Muscle of leg (tissue), 11 donors: Measurements from ENCODE around the gene LGALS7B. TPM values are rescaled to one million over a fixed set of nuclear protein-coding genes. Genes with fewer than 3 reads are reported as not detected.
"Not testable (repeated sequence)": the region's sequence is repeated elsewhere in the genome, so short reads cannot be mapped to it uniquely, and the experiment has no call there.

Experiments used
- DNase-seq: peaks from one replicate; pipeline ENCODE4 v3.0.0; 2013
- H3K27ac ChIP-seq: one replicate; pipeline ENCODE4 v1.5.1; 2013; ENCODE audit warnings: mild to moderate bottlenecking, low read length, control low read depth
- H3K27me3 ChIP-seq: one replicate; pipeline ENCODE4 v1.6.1; 2013; ENCODE audit warnings: low read length; ENCODE audit not compliant: control insufficient read depth, insufficient read depth
- H3K36me3 ChIP-seq: one replicate; pipeline ENCODE4 v1.6.1; 2013; ENCODE audit warnings: low read length; ENCODE audit not compliant: control insufficient read depth, insufficient read depth
- H3K4me1 ChIP-seq: one replicate; pipeline ENCODE4 v1.6.1; 2013; ENCODE audit warnings: low read length; ENCODE audit not compliant: control insufficient read depth, insufficient read depth
- H3K4me3 ChIP-seq: one replicate; pipeline ENCODE4 v1.5.1; 2013; ENCODE audit warnings: low read length, control low read depth
- H3K9me3 ChIP-seq: replicated peaks from 2 replicates; pipeline ENCODE4 v1.6.1; 2013; ENCODE audit warnings: low read depth, low read length; ENCODE audit not compliant: control insufficient read depth
- WGBS: methylation state at CpG from one replicate; pipeline ENCODE4 v1.1.5; 2013; ENCODE audit warnings: missing lambda C conversion rate; ENCODE audit not compliant: insufficient coverage; 5-methylcytosine and 5-hydroxymethylcytosine counted together
- polyA plus RNA-seq, 8 donors: library from polyadenylated mRNA; unstranded; fragments of 120-200 nt; gene quantifications; one replicate each; pipeline versions ENCODE4 v1.2.1 to v1.2.3, GENCODE V29; 2013; ENCODE audit warnings: inconsistent platforms in 1 of 8, low replicate concordance in 1 of 8; ENCODE audit not compliant: insufficient read length in 8 of 8, insufficient read depth in 1 of 8
- total RNA-seq: library from RNA; stranded (reverse); fragments of 120-200 nt; gene quantifications from one replicate; pipeline ENCODE4 v1.2.4, GENCODE V29; 2013

LGALS7B gene
- total and polyA plus RNA-seq, 9 donors: 0.45 to 44.5 (median 1.2) TPM; not detected in 1

- Histone ChIP-seq H3K4me1 (peaks cover 8% of the 10 kb centered on the region), H3K27ac (peak overlapping the region; percentile 69), H3K9me3 (no peaks in the 10 kb centered on the region), H3K27me3 (no peaks in the 10 kb centered on the region), H3K4me3 (peak overlapping the region; percentile 43), H3K36me3 (no peaks in the 10 kb centered on the region)
- DNase-seq: peak; percentile 93
- WGBS: 7% methylated on average over 42 of the region's 42 CpGs
These were observed 19.3 kb upstream of the LGALS7B start for GRCh38 chr19:38769635-38770211.

- not testable (repeated sequence) for H3K27me3 ChIP-seq, H3K9me3 ChIP-seq, DNase-seq, H3K4me1 ChIP-seq, H3K36me3 ChIP-seq
- 2% methylated on average over 9 of the region's 58 CpGs for WGBS
- Histone ChIP-seq H3K4me3 (peak overlapping the region; percentile 43), H3K27ac (peak overlapping the region; percentile 69)
These were observed 18.6 kb upstream of the LGALS7B start for GRCh38 chr19:38770228-38770948.

GRCh38 chr19:38770949-38771275, 18.1 kb upstream of the LGALS7B start:
- not testable (repeated sequence) for H3K27me3 ChIP-seq, H3K36me3 ChIP-seq, H3K4me3 ChIP-seq, DNase-seq, H3K9me3 ChIP-seq, H3K27ac ChIP-seq, H3K4me1 ChIP-seq
- no CpG with 5 or more reads among the region's 22 CpGs for WGBS

GRCh38 chr19:38771569-38771968, 17.4 kb upstream of the LGALS7B start:
- not testable (repeated sequence) for H3K27ac ChIP-seq, H3K9me3 ChIP-seq, H3K27me3 ChIP-seq, H3K36me3 ChIP-seq, DNase-seq, H3K4me3 ChIP-seq, H3K4me1 ChIP-seq
- no CpG with 5 or more reads among the region's 30 CpGs for WGBS

GRCh38 chr19:38773469-38774177, 15.4 kb upstream of the LGALS7B start, which contains the start of gene LGALS7:
LGALS7 (minus strand) TSS chr19:38773517; CDS start chr19:38773492, 25 bp downstream.
- Histone ChIP-seq H3K27ac (no peak within 1 kb of the TSS), H3K4me1 (peaks cover 8% of the 10 kb centered on the region), H3K36me3 (no peaks in the 10 kb centered on the region), H3K27me3 (peaks cover under 1% of the 10 kb centered on the region), H3K4me3 (no peak within 1 kb of the TSS), H3K9me3 (no peaks in the 10 kb centered on the region)
- 78% methylated on average over 2 of the region's 14 CpGs for WGBS
- no peak for DNase-seq

GRCh38 chr19:38774181-38774950, 14.6 kb upstream of the LGALS7B start:
- peaks cover 8% of the 10 kb centered on the region for H3K4me1 ChIP-seq
- WGBS: 80% methylated on average over 5 of the region's 13 CpGs
- no peak for DNase-seq
- peaks cover 4% of the 10 kb centered on the region for H3K27me3 ChIP-seq
- no peaks in the 10 kb centered on the region for H3K9me3 ChIP-seq
- H3K4me3 ChIP-seq: no peak overlapping the region
- no peaks in the 10 kb centered on the region for H3K36me3 ChIP-seq
- H3K27ac ChIP-seq: no peak overlapping the region

GRCh38 chr19:38778733-38779132, 10.3 kb upstream of the LGALS7B start:
- 39% methylated on average over 7 of the region's 7 CpGs for WGBS
- Histone ChIP-seq H3K36me3 (no peaks in the 10 kb centered on the region), H3K4me1 (no peaks in the 10 kb centered on the region), H3K27me3 (peaks cover 15% of the 10 kb centered on the region), H3K9me3 (no peaks in the 10 kb centered on the region), H3K27ac (no peak overlapping the region), H3K4me3 (no peak overlapping the region)
- DNase-seq: no peak

GRCh38 chr19:38780443-38780842, 8.6 kb upstream of the LGALS7B start:
- Histone ChIP-seq H3K27me3 (peaks cover 15% of the 10 kb centered on the region), H3K4me1 (no peaks in the 10 kb centered on the region), H3K4me3 (no peak overlapping the region), H3K27ac (no peak overlapping the region), H3K36me3 (no peaks in the 10 kb centered on the region), H3K9me3 (no peaks in the 10 kb centered on the region)
- 89% methylated on average over 6 of the region's 7 CpGs for WGBS
- DNase-seq: no peak

- peaks cover 15% of the 10 kb centered on the region for H3K27me3 ChIP-seq
- DNase-seq: no peak
- H3K36me3 ChIP-seq: no peaks in the 10 kb centered on the region
- H3K9me3 ChIP-seq: no peaks in the 10 kb centered on the region
- H3K4me3 ChIP-seq: no peak overlapping the region
- no peak overlapping the region for H3K27ac ChIP-seq
- 93% methylated on average over 4 of the region's 7 CpGs for WGBS
- H3K4me1 ChIP-seq: no peaks in the 10 kb centered on the region
These were observed 7.9 kb upstream of the LGALS7B start for GRCh38 chr19:38781058-38781457.

GRCh38 chr19:38782212-38782611, 6.8 kb upstream of the LGALS7B start:
- not testable (repeated sequence) for H3K36me3 ChIP-seq, H3K4me1 ChIP-seq, DNase-seq, H3K4me3 ChIP-seq, H3K27ac ChIP-seq, H3K9me3 ChIP-seq
- WGBS: 85% methylated on average over 4 of the region's 13 CpGs
- H3K27me3 ChIP-seq: peaks cover 15% of the 10 kb centered on the region
